H7 (cell line): ENCODE results near the gene DNAH12. TPM values are rescaled to one million over a fixed set of nuclear protein-coding genes. Genes with fewer than 3 reads are reported as not detected.
A peak's percentile ranks its signal among the peaks of the same experiment; 100 is the strongest.
"Not testable (repeated sequence)": the region's sequence is repeated elsewhere in the genome, so short reads cannot be mapped to it uniquely, and the experiment has no call there.

Experiments used
- DNase-seq: peaks from one replicate; pipeline ENCODE4 v3.0.0; 2012
- H3K27me3 ChIP-seq: 2 replicates; pipeline ENCODE4 v1.6.0; 2011; ENCODE audit warnings: mild to moderate bottlenecking, low read length; ENCODE audit not compliant: control insufficient read depth, insufficient read depth
- H3K36me3 ChIP-seq: replicated peaks from 2 replicates; pipeline ENCODE4 v1.5.1; 2011; ENCODE audit warnings: low read length; ENCODE audit not compliant: control insufficient read depth, insufficient read depth
- H3K4me3 ChIP-seq: 2 replicates; pipeline ENCODE4 v1.5.1; 2011; ENCODE audit warnings: low read depth, mild to moderate bottlenecking, control low read depth, low read length, moderate library complexity; ENCODE audit not compliant: insufficient read depth
- total RNA-seq: library from RNA; depleted of rRNA; stranded (reverse); fragments of >200 nt; shearing (Covaris generic); gene quantifications from 2 replicates; pipeline ENCODE4 v1.2.3, GENCODE V29; 2014

Gene DNAH12
- total RNA-seq, 1 experiment from 2014 or later: not detected

GRCh38 chr3:57411715-57412114, 132.4 kb downstream of the DNAH12 start:
- H3K4me3 ChIP-seq: no peak overlapping the region
- H3K36me3 ChIP-seq: no peaks in the 10 kb centered on the region
- DNase-seq: no peak
- no peaks in the 10 kb centered on the region for H3K27me3 ChIP-seq

GRCh38 chr3:57409471-57409870, 134.7 kb downstream of the DNAH12 start:
- Histone ChIP-seq H3K4me3 (no peak overlapping the region), H3K27me3 (no peaks in the 10 kb centered on the region), H3K36me3 (no peaks in the 10 kb centered on the region)
- no peak for DNase-seq

GRCh38 chr3:57402675-57403074, 141.5 kb downstream of the DNAH12 start:
- Histone ChIP-seq H3K27me3 (no peaks in the 10 kb centered on the region), H3K4me3 (no peak overlapping the region), H3K36me3 (no peaks in the 10 kb centered on the region)
- no peak for DNase-seq

GRCh38 chr3:57397175-57398026, 146.7 kb downstream of the DNAH12 start:
- H3K27me3 ChIP-seq: no peaks in the 10 kb centered on the region
- H3K4me3 ChIP-seq: no peak overlapping the region
- peak; percentile 35 for DNase-seq
- H3K36me3 ChIP-seq: no peaks in the 10 kb centered on the region

GRCh38 chr3:57393977-57394376, 150.2 kb downstream of the DNAH12 start:
- no peak overlapping the region for H3K4me3 ChIP-seq
- no peak for DNase-seq
- H3K27me3 ChIP-seq: no peaks in the 10 kb centered on the region
- H3K36me3 ChIP-seq: no peaks in the 10 kb centered on the region

GRCh38 chr3:57391767-57392166, 152.4 kb downstream of the DNAH12 start:
- Histone ChIP-seq H3K36me3 (no peaks in the 10 kb centered on the region), H3K27me3 (no peaks in the 10 kb centered on the region; the same call in 1 of the 2 replicates), H3K4me3 (no peak overlapping the region)
- DNase-seq: no peak

GRCh38 chr3:57389271-57389670, 154.9 kb downstream of the DNAH12 start:
- H3K36me3 ChIP-seq: no peaks in the 10 kb centered on the region
- H3K4me3 ChIP-seq: no peak overlapping the region
- no peak for DNase-seq

GRCh38 chr3:57386307-57386706, 157.8 kb downstream of the DNAH12 start:
- H3K4me3 ChIP-seq: no peak overlapping the region
- H3K27me3 ChIP-seq: no peaks in the 10 kb centered on the region; the same call in 1 of the 2 replicates
- H3K36me3 ChIP-seq: no peaks in the 10 kb centered on the region
- DNase-seq: no peak

More at GRCh38 chr3:57389271-57389670, 154.9 kb downstream of the DNAH12 start:
- no peaks in the 10 kb centered on the region; the same call in 1 of the 2 replicates for H3K27me3 ChIP-seq

GRCh38 chr3:57385498-57385897, 158.6 kb downstream of the DNAH12 start:
- no peaks in the 10 kb centered on the region; the same call in 1 of the 2 replicates for H3K27me3 ChIP-seq
- no peak overlapping the region for H3K4me3 ChIP-seq
- no peaks in the 10 kb centered on the region for H3K36me3 ChIP-seq
- no peak for DNase-seq

GRCh38 chr3:57383838-57384237, 160.3 kb downstream of the DNAH12 start:
- DNase-seq: no peak
- Histone ChIP-seq H3K27me3 (no peaks in the 10 kb centered on the region; the same call in 1 of the 2 replicates), H3K36me3 (no peaks in the 10 kb centered on the region), H3K4me3 (no peak overlapping the region)

- DNase-seq: no peak
These were observed 160.7 kb downstream of the DNAH12 start for GRCh38 chr3:57383406-57383805.

GRCh38 chr3:57382933-57383332, 161.2 kb downstream of the DNAH12 start:
- Histone ChIP-seq H3K36me3 (no peaks in the 10 kb centered on the region), H3K27me3 (no peaks in the 10 kb centered on the region; the same call in 1 of the 2 replicates), H3K4me3 (no peak overlapping the region)
- no peak for DNase-seq

More at GRCh38 chr3:57383406-57383805, 160.7 kb downstream of the DNAH12 start:
- Histone ChIP-seq H3K4me3 (no peak overlapping the region), H3K27me3 (no peaks in the 10 kb centered on the region; the same call in 1 of the 2 replicates), H3K36me3 (no peaks in the 10 kb centered on the region)

- Histone ChIP-seq H3K4me3 (no peak overlapping the region), H3K27me3 (no peaks in the 10 kb centered on the region), H3K36me3 (no peaks in the 10 kb centered on the region)
- DNase-seq: no peak
These were observed 173.8 kb downstream of the DNAH12 start for GRCh38 chr3:57370341-57370740.

GRCh38 chr3:57365089-57365488, 179.1 kb downstream of the DNAH12 start:
- not testable (repeated sequence) for DNase-seq, H3K36me3 ChIP-seq, H3K4me3 ChIP-seq, H3K27me3 ChIP-seq

- H3K27me3 ChIP-seq, H3K4me3 ChIP-seq, DNase-seq, H3K36me3 ChIP-seq: not testable (repeated sequence)
These were observed 187.9 kb downstream of the DNAH12 start for GRCh38 chr3:57356275-57356674.
